Central memory CD4-positive, alpha-beta T cell (primary cell): Measurements from ENCODE around the gene SHISAL1.

ENCODE experiments used
- DNase-seq: peaks from one replicate; pipeline ENCODE4 v3.0.0; 2022

Gene SHISAL1

GRCh38 chr22:44342347-44342956 is 29.7 kb upstream of the SHISAL1 start:
- no peak for DNase-seq

DNA sequence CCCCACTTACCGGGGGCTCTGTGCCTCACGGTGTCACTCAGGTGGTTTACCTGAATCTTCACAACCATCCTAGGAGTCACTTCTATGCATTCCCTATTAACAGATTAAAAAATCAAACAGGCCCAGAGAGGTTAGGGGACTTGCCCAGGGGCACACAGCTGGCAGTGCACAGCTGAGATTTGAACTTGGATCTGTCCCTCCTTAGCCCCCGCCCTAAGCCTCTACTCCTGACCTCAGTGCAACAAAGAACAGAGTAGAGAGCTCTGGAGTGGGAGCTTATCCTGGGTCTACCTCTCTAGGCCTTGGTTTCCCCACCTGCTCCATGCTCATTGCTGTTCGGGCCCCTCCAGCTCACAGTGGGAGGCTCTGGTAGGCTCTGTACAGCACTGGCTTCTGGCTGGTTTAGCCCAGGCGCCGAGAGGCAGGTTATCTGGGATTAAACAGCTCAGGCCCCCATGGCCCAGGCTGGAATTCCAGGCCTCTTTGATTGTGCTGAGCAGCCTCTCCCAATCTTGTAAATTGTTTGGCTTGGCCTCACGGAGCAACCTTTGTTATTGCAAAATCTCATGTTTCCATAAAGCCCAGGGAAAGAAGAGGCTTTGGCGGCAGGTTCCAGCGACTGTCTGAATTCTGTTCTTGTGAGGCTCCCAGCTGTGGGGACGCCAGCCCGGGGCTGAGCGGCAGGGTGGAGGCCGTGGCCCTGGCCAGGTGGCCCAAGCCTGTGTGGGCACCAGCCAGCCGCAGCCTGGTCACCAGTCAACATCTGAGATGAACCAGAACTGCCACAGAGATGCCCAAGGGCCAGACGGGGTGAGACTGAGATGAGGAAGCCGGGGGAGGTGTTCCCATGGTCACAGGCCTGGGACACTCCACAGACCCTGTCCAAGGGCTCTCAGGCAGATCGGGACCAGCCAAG is 28.9 kb upstream of the SHISAL1 start:
- DNase-seq: no peak

DNA sequence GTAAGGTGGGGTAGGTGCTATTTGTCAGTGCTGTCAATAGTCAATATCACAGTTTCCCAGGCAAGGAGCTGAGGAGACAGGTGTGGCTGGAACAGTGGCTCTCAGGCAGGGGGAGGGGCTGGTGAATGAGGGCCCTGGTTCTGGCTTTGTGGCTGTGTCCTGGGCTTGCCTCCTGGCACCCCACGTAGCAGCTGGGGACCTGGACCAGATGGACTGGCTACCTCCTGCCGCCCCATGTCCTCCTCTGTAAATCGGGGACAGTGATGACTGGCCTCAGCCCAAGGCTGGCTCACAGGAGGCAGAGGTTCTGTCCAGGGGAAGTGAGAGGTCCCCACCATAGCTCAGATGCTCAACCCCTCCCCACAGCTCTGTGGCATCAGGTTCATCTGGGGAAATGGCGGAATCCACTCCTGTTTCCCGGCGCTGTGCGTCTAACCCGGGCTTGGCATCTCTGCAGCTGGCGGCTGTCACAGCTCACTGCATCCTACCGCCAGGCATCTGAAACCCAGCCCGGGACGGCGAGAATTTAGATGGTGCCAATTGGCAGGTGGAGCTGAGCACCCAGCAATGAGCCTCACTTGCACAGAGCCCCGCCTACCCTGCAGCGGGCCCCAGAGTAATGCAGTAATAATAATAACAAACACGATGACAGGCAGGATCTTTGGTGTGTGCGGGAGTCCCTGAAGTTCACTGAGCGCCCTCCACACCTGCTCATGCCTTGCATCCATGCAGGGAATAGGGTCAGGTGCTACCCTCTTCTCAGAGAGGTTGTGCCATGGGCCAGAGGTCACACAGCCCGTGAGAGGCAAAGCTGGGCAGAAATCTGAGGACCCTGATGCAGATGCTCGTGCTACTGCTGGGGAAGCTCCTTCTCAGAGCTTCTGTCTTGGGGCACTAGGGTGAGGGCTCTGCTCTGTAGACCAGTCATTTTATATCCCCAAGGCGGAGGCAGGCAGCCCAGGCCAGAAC is 27.8 kb upstream of the SHISAL1 start:
- no peak for DNase-seq

DNA sequence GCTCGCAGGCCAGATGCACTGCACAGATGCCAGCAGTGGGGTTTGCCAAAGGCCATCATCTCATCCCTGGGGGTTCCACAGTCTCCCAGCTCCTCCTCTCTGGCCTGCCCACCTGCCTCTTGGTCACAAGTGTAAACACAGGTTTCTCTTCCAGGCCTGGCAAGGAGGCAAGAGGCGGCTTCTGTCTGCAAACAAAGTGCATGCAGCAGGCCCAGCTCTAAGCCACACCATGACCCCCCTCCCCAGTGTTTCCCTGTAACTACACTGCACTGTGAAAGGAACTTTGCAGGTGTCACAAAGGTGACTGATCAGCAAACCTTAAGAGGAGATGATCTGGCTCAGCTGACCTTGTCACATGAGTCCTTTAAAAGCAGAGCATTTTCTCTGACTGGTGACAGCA is 26.2 kb upstream of the SHISAL1 start:
- DNase-seq: no peak

- DNase-seq: no peak
These were observed 25.5 kb upstream of the SHISAL1 start for GRCh38 chr22:44338177-44338810.

- DNase-seq: no peak
These were observed 24.9 kb upstream of the SHISAL1 start for GRCh38 chr22:44337678-44338004.

DNA sequence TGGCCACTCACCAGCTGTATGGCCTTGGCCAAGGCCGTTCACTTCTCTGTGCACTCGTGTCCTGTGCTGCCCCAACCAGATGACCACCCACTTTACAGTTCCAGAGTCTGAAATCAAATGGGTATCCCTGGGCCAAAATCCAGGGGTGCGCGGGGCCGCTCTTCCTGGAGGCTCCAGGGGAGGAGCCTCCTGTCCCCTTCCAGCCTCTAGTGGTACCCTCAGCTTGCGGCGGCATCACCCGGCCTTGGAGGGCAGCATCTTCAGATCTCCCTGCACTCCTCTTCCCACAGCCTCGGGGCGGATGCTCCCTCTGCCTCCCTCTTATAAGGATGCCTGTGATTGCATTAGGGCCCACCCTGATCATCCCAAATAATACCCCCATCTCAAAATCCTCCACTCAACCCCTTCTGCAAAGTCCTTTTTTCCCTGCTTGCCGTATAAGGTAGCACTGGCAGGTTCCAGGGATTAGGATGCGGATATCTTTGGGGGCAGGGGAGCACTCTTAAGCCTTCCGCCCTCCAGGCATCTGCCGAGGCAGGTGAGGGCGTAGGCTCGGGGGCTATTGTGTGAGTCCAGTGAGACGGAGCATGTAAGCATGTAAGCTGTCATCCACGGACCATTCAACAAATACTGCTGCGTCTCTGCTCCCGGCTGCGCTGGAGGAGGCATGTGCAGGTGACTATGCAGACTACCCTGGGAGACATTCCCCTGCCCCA is 24.4 kb upstream of the SHISAL1 start:
- no peak for DNase-seq

DNA sequence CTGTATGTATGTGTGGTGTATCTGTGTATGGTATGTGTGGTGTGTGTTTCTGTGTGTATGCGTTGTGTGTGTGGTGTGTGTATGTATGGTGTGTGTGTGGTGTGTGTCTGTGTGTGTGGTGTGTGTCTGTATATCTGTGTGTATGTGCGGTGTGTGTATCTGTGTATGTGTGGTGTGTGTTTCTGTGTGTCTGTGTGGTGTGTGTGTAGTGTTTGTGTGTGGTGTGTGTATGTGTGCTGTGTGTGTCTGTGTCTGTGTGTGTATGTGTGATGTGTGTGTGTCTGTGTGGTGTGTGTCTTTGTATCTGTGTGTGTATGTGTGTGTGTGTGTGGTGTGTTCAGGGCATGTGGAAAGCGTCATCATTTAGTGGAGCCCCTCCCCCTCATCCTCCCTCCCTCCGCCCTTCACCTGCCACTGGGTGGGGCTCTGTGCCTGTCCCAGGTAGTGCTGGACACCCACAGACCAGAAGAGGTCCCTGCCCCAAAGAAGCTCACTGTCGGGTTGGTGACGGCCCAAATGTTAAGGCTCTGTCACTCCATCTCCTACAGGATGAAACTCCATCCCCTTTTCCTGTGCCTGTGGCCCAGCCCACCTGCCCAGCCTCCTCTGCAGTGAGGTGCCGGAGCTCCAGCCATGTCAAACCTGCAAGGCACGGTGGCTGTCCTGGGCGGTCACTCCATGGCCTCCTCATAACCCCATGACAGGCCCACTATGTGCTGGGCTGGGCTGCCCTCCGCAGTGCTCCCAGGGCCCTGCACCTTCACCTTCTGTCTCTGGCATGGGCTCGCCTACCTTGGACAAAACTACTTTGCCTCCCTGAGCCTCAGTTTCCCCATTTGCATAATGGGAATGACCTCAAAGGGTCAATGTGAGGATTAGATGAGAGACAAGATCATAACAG is 23.4 kb upstream of the SHISAL1 start:
- DNase-seq: no peak

DNA sequence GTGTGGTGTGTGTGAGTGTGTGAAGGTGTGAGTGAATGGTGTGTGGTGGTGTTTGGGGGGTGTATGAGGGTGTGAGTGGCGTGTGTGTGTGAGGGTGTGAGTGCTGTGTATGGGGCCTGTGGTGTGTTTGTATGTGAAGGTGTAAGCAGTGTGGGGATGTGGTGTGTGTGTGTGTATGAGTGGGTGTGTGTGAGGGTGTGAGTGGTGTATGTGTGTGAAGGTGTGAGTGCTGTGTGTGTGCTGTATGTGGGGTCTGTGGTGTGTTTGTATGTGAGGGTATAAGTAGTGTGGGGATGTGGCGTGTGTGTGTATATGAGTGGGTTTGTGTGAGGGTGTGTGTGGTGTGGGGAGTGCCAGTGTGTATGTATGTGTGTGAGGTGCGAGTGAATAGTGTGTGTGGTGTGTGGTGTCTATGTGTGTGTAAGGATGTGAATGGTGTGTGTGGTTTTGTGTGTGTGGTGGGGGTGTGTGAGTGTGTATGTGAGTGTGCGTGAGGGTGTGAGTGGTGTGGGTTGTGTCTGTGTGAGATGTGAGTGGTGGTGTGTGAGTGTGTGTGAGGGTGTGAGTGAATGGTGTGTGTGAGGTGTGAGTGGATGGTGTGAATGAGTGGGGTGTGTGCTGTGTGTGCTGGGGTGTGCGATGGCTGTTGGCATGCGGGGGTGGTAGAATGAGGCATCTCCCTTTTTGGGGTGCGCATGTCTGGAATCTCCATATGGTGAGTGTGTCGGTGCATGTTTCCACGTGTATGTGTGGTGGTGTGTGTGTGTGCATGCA is 22.5 kb upstream of the SHISAL1 start:
- no peak for DNase-seq

DNA sequence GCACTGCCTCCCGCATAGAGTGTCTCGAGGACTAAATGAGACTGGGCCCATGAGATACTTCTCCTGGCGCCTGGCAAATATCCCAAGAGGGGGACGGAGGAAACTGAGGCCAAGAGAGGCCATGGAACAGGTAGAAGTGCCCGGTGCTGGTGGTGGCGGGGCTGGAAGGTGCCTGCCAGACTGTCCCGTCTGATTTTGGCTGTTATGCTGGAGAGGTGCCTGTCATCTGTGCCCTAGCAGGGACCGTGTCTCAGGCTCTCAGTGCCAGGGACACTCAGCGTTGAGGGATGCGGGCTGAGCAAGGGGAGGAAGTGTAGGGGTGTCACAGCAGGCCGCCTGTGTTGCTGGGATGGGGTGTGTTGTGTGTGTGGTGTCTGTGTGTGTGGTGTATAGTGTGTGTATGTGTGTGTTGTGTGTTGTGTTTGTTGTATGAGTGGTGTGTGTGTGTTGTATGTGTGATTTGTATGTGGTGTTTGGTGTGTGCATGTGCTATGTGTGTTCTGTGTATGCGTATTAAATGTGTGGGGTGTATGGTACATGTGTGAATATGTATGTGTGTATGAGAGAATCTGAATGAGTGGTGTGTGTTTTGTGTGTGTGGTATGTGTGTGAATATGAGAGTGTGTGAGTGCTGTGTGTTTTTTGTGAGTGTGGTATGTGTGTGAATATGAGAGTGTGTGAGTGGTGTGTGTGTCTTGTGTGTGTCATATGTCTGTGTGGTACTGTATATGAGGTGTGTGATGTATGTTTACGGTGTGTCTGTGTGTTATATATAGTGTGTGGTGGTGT is 21.3 kb upstream of the SHISAL1 start:
- no peak for DNase-seq

GRCh38 chr22:44332946-44333345 is 20.2 kb upstream of the SHISAL1 start:
- no peak for DNase-seq

DNA sequence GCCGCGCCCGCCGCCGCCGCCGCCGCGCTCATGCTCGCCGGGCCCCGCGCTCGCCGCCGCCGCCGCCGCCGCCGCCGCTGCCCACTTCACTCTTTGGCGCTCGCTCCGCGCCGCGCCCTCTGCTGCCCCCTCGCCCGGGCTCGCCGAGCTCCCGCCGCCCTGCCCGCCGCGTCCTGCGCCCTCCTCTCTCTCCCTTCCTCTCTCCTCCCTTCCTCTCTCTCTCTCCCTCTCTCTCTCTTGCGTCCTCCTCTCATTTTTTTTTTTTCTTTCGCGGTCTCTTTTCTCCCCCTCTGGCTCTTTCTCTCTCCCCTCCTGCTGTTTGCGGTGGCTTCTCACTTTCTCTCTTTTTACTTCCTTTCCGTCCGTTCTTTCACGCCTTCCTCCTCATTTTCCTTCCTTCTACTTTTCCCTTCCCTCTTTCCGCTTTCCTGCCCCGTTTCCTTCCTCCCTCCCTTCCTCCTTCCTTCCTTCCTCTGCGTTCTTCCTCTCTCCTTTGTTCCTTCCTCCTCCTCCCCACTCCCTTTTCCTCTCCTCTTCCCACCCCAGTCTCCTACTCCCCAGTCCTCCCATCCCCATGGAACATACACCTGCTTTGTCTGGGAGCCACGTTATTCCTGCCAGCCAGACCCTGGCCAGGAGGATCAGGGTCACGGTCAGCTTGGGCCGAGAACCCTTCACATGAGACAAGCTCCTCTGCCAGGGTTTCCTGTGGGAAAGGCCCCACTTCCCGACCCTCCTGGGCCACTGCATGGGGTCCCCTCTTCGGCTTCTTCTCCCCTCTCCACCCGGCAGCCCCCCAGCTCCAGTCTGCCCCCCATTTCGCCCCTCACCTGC is 19.3 kb upstream of the SHISAL1 start:
- no peak for DNase-seq

DNA sequence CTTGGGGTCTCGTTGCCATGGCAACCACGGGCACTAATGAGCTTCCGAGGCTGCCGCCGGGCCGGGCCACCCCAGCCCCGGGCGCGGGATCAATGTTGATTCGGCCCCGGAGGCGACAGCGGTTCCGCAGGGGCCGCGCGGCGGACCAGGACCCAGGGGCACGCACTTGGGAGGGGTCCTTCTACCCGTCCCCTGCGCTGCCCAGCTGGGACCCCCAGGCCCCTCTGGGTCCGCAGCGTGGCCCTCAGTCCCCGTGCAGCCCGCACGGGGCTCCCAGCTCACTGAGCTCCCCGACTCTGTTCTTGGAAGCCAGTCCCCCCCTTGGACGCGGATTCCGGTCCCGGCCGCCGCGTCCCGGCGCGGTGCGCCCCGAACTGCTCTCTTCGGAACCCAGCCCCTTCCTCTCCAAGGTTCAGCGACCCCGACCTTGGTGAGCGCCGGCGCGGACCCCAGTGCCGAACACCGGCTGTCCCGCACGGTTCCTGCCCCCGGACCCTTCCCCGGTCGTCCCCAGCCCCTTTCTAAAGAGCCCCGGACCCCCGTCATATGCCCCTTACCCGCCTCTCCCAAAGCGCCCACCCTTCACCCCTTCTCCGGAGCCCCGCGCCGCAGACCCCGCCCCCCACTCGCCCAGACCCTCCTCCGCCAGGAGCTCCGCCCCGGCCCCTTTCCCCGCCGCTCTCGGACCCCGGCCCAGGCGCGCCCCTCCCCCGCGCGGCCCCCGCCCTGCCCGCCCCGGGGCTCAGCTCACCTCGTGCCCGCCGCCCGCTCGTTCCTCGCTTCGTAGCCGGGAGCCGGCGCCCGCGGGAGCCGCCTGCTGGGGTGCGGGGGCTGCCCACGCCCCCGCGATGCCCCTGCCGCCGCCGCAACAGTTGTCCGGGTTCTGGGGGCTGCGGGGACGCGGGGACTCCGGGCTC is 18.3 kb upstream of the SHISAL1 start:
- DNase-seq: no peak

DNA sequence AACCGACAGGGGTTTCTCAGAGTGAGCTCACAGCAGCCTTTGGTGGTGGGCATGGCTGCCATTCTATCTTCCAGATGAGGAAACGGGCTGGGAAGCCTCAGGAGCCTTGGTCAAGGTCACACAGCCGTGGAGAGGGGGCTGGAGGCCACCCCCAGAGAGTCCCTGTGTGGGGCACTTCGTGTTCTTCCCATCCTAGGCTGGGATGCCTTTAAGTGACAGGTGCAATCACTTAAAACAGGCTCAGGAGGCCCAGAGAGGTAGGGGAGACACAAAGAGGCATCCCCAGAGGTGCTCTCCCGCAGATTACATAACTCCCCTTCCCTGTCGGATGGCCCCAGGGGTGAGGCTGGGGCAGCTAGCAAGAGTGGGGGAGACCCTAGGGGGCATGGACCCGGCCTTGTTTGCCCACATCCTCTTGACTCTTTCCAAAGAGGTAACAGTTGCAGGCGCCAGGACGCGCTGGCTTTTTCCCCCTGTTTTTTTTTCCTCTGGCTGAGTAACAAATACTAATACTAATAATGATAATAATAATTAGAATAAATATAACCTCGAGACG is 17.5 kb upstream of the SHISAL1 start:
- no peak for DNase-seq

GRCh38 chr22:44329179-44329796 is 16.5 kb upstream of the SHISAL1 start:
- no peak for DNase-seq

GRCh38 chr22:44328762-44329161 is 16.0 kb upstream of the SHISAL1 start:
- DNase-seq: no peak
